NCI-H128 (cell line): ENCODE data around the gene GRB2.
"Not testable (repeated sequence)": the region's sequence is repeated elsewhere in the genome, so short reads cannot be mapped to it uniquely, and the experiment has no call there.

ENCODE experiments used
- DNase-seq: peaks from one replicate; lab custom pipeline; 2025; ENCODE audit not compliant: unreplicated experiment; lab: John Stamatoyannopoulos, UW

The GRB2 gene

DNA sequence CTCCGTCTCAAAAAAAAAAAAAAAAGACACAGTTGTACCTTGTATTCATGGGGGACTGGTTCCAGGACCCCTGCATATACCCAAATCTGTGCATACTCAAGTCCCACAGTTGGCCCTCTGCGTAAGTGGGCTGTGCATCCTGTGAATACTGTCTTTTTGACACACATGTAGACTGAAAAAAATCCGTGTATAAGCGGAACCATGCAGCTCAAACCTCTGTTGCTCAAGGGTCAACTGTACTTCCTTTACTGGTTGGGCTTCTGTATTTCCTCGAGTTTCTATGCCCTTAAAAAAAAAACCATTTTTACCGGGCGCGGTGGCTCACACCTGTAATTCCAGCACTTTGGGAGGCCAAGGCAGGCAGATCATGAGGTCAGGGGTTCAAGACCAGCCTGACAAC lies 52.3 kb downstream of the GRB2 start:
- no peak for DNase-seq

DNA sequence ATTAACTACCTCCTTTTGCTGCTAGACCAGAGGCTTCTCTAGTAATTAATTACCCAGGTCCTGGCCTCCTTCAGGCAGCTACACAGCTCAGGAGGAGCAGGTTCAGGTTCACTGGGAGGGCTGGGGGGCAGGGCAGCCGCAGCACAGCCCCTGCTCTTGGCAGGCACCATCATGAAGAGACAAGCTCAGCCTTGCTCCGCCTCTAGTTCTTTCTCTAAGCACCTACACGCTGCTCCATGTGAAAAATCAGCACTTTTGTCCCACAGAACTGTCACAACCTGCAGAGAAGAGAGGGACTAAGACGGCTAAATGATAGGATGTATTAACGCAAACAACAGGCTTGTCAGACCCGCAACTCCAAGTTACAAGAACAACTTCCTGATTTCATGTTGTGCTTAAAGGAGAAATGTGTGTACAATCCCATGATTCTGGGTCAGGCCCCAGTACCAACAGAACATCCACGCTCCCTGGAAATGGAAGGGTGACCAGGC lies 53.4 kb downstream of the GRB2 start:
- DNase-seq = no peak

DNA sequence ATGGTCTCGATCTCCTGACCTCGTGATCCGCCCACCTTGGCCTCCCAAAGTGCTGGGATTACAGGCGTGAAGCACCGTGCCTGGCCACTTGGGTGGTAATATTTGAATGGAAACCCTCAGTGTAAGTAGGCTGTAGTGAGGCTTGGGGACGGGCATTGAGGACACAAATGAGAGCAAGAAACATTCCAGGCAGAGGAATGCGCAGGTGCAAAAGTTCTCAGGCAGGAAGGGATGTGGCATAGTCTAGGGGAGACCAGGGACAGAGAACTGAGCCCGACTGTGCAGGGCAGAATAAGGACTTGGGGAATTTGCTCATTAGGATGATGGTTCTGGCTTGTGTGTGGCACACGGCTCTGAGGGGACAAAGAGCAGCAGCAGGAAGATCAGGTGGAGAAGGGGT lies 54.8 kb downstream of the GRB2 start:
- DNase-seq = no peak

DNA sequence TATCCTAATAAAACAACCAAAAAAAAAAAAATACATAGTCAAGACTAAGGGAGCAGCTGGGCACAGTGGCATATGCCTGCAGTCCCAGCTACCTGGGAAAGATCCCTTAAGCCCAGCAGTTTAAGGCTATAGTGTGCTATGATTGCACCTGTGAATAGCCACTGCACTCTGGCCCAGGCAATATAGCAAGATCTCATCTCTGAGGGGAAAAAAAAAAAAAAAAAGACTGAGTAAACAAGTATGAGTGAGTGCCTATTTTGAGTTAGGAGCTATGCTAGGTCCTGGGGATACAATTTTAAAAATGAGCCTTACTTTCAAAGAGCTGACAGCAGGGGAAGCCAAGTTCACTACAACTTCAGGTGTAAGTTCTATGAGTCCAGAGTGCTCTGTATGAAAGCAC lies 55.4 kb downstream of the GRB2 start:
- no peak for DNase-seq

DNA sequence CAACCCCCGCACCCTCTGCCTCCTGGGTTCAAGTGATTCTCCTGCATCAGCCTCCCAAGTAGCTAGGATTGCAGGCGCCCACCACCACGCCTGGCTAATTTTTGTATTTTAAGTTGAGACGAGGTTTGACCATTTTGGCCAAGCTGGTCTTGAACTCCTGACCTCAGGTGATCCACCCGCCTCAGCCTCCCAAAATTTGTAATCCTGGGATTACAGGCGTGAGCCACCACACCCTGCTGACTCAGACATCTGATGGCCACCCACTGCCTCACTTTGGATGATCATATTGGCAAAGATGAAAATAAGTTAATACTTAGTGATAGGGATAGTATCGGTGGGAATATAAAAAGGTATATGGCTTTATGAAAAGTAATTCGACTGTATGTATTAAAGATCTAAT lies 55.9 kb downstream of the GRB2 start:
- no peak for DNase-seq

DNA sequence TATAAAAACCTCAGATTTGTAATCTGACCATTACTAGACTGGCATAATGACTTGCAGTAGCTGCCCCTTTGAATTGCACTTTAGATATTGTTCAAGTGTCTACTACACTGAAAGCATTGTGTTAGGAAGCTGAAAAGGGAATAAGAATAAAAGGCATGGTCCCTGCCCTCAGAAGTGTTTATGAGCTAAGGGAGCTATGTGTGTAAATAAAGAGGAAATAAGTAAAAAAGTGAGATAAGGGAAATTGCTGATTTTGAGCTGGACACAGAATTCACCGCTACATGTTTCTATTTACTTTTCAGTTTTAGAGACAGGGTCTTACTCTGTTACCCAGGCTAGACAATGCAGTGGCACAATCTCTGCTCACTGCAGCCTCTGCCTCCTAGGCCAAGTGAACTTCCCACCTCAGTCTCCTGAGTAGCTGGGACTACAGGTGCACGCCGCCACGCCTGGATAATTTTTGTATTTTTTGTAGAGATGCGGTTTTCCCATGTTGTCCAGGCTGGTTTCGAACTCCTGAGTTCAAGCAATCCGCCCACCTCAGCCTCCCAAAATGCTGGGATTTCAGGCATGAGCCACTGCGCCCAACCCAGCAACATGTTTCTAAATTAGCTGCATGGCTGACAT lies 57.0 kb downstream of the GRB2 start:
- no peak for DNase-seq

DNA sequence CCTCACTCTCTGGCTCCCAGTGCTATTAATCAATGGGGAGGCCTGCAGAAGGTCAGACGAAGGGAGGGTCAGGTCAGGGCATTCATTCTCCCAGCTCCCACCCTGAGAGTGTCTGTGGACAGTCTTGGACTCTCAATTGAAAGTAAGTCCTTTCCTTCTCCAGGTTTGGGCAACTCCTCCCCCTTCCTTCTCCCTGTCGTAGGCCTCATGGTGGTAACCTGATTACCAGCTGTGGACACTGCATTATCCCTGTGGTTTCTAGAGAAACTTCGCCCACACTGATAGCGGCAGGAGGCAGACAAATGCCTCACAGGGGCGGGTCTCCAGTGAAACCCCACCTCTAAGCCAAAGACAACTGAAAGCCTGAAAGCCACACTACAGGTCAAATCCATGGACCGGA lies 58.6 kb downstream of the GRB2 start:
- DNase-seq = no peak

DNA sequence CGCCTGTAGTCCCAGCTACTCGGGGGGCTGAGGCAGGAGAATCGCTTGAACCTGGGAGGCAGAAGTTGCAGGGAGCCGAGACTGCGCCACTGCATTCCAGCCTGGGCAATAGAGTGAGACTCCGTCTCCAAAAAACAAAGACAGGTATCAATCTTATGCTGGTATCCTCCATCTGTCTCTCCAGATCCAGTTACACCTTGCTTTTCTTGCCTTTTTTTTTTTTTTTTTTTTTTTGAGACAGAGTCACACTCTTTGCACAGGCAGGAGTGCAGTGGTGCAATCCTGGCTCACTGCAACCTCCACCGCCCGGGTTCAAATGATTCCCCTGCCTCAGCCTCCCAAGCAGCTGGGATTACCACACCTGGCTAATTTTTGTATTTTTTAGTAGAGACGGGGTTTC lies 59.1 kb downstream of the GRB2 start:
- DNase-seq = not testable (repeated sequence)

DNA sequence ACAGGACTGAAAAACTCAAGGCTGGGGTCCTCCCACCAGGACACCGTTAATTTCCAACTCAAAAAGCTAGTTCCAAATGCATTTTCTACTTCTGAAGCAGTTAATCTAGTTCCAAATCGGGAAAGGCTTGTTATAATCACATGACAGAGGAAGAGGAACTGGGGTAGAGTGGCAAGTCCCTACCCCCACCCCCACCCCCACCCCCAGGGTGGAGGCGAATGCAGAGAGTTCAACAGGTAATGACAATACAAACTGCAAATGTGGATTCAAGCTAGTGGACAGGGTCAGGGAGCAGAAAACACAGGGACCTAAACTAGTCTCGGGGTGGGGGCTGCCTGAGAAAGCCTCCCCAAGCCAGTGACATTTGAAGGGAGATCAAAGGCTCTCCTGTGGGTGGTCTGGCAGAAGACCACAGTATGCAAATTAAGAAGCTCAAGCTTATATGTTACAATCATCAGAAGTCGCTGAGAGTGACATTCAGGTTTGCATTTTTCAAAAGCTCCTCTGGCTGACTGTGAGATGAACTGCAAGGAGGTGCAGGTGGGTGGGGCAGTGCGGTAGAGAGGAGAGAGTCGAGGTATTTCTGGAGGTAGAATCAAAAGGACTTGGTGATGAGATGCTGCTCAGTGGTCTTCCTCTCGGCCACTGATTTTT lies 59.8 kb downstream of the GRB2 start:
- DNase-seq = no peak

DNA sequence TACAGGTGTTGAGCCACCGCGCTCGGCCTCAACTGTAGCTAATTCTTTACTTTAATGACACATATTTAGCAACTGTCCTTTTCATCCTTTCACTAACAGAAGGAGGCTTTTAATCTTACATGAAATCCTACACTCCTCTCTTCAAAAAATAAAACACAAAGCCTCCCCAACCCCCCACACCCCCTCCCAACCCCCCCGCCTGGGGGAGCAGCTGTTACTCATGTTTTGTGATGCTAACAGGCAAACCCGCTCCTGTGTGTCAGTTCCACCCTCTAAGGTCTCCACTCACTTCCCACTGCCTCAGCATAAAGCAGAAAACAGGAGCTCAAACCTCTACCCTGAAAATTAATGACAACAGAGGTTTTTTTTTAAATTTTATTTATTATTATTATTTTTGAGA lies 60.8 kb downstream of the GRB2 start:
- DNase-seq = no peak

DNA sequence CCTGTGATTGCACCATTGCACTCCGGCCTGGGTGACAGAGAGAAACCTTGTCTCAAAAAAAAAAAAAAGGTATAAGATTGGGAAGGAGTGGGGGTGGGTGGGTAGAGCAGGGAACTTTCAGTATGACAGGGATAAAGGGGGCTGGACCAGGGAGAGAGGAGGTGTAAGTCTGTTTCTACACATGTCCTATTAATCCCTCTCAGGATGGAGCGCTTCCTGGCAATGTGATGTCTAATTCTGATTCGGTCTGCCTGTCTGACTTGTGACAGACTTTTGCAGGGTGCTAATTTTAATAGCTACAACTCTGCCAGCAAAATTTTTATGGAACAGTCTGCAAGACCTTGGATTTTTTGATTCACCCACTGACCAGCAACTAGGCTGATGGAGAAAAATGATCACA lies 62.5 kb downstream of the GRB2 start:
- no peak for DNase-seq

DNA sequence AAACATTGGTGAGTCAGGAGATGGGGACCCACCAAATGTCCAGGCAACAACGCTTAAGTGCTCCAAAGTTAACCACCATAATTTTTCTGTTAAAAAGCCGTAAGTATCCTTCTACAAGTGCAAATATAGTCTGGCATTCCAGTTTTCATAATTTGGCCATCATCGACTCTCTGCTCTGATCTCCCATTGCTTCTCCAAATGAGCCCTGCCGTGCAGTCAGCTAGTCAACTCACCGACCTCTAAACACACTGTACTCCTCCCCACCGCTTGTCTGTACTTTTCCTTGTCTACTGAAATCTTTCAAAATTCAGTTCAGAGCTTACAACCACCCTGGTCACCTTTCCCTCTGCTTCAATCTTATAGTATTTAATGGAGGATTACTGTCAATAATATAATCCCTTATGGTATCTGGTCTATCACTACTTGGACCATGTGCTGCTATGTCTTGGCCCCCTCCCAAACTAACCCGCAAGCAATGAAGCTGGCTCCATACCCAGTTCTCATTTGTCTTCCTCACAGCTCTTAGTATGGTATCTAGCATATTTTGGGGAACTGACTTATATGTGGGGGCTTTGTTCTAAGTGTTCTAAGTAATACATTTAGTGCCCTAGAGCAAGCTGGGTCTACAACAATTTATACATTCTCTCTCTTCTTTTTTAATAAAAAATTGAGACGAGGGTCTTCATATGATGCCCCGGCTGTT lies 63.5 kb downstream of the GRB2 start:
- no peak for DNase-seq

DNA sequence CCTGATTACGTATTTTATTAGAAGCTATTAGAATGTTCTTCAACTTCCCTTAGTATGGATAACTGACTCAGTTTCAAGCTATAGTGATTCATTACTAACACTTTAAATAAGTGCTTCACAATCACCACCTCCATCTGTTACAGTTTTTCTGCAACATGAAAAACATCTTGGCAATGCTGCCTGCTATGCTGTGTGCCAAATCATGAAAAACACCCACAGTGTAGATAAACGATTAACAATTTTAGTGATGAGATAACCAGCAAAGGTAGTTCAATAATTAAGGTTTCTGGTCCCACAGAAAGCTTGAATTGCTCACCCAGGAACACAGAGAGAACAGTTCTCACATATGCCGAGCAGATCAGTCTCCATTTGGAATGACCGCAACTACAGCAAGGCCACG lies 64.8 kb downstream of the GRB2 start:
- DNase-seq = no peak

DNA sequence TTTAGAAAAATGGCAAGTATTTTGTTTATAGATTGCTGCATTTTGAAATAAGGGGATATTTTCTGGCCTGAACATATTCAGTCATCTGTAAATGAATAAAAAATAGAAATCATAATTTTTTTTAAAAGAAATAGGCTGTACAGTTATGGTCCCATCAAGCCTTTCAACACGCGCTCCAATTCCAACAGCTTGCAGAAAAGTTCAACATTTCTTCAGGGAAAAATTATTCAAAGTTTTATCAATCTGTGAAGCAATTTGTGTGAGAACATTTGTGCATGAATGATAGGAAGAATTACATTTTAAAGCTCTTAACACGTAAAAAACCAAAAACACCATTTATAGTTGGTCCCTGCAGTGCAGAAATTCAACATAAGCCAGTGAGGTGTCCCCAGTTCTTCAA lies 65.5 kb downstream of the GRB2 start:
- no peak for DNase-seq

DNA sequence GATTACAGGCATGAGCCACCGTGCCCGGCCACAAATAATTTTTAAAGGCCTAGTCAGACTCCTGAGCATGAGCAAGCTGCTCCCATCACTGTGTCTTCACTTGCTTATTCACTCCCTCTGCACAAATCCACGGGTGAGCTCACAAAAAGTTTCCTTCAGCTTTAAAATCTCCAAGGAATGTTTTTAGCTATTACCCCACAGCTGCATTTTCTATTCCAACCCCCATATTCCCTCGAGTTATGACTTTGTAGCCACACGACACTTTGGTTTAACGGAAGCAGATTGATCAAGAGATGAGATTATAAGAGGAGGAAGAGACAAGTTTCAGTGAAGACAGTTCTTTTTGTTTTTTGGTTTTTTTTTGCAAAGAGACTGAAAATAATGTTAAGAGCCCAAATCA lies 67.1 kb downstream of the GRB2 start:
- no peak for DNase-seq

DNA sequence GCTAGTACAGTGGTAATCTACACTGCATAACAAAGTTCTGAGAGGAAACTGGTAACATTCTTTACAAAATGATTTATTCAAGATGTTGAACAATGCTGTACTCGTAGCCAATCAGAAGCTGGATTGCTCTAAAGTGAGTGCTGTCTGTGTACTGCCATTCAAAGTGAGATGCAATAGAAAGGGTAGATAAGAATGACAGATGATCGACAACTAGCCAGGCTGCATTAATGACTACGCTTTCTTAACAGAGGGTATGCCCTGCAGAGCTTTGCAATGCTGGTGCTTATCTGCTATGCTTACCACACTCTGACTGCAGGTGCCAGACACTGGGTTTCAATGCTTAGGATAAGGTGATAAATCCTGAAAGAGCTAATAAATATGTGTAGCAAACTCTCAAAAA lies 70.2 kb downstream of the GRB2 start:
- DNase-seq = no peak

DNA sequence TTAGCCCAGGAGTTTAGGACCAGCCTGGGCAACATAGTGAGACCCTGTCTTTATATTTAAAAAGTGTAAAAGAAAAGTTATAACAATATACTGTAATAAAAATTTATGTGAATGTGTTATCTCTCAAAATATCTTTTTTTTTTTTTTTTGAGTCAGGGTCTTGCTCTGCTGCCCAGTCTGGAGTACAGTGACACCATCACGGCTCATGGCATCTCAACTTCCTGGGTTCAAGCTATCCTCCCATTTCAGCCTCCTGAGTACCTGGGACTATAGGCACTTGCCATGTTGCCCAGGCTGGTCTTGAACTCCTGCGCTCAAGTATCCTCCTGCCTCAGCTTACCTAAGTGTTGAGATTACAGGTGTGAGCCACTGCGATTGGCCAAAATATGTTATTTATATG lies 70.8 kb downstream of the GRB2 start:
- no peak for DNase-seq

DNA sequence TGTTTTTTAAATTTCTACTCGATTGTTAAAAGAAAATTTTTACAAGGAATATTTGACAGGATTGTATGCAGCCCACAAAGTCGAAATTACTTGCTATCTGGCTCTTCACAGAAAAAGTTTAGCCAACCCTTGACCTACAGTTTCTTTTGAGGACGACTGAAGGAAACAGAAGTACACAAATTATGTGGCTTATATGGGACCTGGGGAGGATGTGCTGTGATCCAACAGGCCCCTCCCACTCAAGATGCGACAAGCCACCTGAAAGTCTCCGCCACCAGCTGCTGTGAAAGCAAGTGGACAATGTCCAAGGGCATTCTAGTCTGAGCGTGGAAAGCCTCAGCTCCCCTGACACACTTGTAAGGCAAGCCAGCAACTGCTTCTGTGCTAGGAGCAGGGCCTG lies 73.8 kb downstream of the GRB2 start:
- DNase-seq = no peak

DNA sequence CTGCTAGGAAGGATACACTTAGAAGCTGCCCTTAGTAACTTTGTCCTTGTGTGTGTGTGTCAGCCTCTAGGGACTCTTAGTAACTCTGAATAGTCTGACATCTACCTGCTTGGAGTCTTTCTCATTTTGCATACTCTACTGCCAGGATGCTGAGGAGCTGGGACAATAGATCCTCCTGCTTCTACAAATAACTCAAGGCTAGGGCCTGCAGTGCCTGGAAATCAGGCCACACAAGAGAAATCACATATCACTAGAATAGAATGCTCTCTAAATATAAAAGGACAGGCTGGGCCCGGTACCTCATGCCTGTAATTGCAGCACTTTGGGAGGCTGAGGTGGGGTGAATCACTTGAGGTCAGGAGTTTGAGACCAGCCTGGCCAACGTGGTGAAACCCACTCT lies 77.7 kb downstream of the GRB2 start:
- DNase-seq = no peak

DNA sequence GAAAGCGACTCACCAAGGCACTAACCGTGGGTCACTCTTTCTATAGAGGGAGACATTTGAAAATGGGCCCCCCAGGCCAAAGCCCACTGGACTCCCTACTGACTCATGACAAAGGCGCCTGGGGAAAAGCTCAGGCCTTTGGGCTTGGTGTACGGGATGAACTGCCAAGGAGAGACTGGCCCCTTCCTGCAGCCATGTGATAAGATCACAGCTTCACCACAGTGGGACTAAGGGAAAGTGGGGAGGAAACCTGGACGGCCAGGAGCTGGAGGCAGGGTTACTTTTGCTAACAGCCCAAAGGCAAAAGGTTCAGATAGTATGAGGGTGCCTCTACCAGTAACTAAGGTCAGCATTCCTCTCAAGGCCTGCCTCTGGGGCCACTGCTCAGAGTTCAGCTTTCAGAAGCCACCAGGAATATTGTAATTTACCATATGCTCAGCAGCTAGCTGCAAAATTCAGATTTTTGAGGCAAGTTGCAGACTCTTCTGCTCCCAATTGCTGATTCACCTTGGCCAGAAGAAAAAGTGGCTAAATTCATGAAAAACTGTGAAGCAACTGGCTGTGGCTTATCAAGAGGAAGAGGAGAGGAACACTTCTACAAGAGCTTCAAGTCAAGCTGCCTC lies 79.1 kb downstream of the GRB2 start:
- no peak for DNase-seq

DNA sequence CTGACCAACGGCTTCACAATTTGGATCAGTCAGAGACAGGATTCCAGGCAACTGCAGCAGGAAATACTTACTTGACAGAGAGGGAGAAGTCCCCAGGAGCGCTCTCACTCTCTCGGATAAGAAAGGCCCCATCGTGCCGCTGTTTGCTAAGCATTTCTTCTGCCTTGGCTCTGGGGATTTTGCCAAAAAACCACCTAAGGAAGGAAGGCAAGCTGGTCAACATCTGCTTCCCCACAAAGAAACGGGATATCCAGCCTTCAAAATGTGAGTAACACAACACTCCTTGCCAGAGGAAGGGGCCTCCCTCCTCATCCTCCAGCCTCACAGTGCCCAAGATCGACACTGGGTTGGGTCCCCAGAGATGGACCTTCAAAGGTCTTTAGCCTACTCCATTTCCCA lies 79.7 kb downstream of the GRB2 start:
- no peak for DNase-seq

DNA sequence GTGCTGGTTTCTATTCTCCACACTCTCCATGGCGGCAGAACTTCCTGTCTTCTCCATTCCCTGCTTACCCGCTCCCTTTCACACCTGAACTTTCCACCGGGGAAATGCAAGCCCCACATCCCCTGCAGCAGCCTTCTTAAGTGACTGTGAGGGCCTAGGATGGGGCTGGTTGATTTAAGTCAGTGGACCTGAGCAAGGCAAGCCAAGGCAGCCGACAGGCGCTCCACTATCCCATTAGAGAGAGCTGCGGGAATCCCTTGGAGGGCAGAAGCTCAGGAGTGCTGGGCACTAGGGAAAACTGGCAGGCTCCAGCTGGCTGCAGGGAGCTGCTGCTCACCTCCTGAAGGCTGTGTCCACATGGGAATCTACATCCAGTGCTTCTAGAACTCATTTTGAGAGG lies 80.1 kb downstream of the GRB2 start:
- no peak for DNase-seq
